GM20000 (cell line): ENCODE data around the gene SNAPIN.

Experiments used
- DNase-seq: peaks from one replicate; pipeline ENCODE4 v3.0.0; 2012; ENCODE audit warnings: low spot score
- CTCF ChIP-seq: IDR thresholded peaks from 2 replicates; pipeline ENCODE4 v1.5.1; 2012; ENCODE audit warnings: mild to moderate bottlenecking, control low read depth; ENCODE audit errors: extremely low read depth, missing control alignments

Gene SNAPIN

GRCh38 chr1:153705484-153705883, 47.0 kb downstream of the SNAPIN start:
- TF ChIP-seq CTCF: no peak
- DNase-seq: no peak

DNA sequence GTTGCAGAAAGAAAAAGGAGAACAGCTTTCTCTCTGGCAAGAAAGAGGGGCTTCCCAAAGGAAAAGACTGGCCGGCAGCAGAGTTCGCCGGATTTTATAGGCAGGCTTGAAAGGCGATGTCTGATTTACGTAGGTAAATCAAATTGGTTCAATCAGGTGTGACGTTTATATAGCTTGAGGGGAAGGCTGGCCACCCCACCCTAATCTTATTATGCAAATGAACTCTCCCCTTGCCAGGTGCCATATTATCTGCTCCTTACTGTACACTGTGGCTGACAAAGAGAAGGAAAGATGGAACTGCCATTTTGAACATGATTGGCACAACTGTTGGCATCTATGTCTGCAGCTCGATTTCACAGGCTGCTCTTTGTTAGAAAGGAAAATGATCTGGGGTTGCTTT, 52.5 kb downstream of the SNAPIN start:
- TF ChIP-seq CTCF: no peak
- no peak for DNase-seq
